ENCODE data around the gene GLOD5. TPM values are rescaled to one million over a fixed set of nuclear protein-coding genes. Genes with fewer than 3 reads are reported as not detected.

The GLOD5 gene
- total RNA-seq, 1 experiment from 2014 or later: not detected

DNA sequence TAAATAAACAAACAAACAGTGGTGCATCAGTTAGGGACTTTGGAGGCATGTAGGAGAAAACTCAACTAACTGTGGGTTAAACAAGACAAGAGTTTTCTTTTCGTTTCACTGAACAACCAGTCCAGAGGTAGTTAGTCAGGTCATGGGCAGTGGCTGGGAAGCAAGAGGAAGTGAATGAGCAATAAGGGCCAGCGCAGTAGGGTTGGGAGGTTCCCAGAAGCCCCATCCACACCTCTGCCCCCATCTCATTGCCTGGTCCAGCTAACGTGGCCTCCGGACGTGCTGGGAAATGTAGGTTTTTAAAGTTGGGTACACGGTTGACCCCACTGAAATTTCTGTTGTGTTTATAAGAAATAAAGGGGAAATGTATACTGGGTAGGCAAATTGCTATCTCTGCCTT is 8.7 kb downstream of the GLOD5 start:
- H3K9me3 Mint-ChIP-seq (ENCODE audit: unreplicated experiment): no peaks in the 10 kb centered on the region
- CTCF ChIA-PET: no interaction called here
- no peaks in the 10 kb centered on the region for H3K4me1 Mint-ChIP-seq (ENCODE audit: insufficient read depth, unreplicated experiment)
- intact Hi-C loops (cut with micrococcal nuclease): no loop called here
- TF ChIP-seq, protein P1, sequence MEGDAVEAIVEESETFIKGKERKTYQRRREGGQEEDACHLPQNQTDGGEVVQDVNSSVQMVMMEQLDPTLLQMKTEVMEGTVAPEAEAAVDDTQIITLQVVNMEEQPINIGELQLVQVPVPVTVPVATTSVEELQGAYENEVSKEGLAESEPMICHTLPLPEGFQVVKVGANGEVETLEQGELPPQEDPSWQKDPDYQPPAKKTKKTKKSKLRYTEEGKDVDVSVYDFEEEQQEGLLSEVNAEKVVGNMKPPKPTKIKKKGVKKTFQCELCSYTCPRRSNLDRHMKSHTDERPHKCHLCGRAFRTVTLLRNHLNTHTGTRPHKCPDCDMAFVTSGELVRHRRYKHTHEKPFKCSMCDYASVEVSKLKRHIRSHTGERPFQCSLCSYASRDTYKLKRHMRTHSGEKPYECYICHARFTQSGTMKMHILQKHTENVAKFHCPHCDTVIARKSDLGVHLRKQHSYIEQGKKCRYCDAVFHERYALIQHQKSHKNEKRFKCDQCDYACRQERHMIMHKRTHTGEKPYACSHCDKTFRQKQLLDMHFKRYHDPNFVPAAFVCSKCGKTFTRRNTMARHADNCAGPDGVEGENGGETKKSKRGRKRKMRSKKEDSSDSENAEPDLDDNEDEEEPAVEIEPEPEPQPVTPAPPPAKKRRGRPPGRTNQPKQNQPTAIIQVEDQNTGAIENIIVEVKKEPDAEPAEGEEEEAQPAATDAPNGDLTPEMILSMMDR (IDR thresholded peaks at IDR 0.05; ENCODE audit: unreplicated experiment): no peak
- DNase-seq (ENCODE audit: unreplicated experiment): no peak
- H3K4me3 Mint-ChIP-seq (ENCODE audit: unreplicated experiment): no peak overlapping the region
- POLR2A ChIA-PET: no interaction called here
- H3K27me3 Mint-ChIP-seq (ENCODE audit: insufficient read depth, unreplicated experiment): no peaks in the 10 kb centered on the region
- no peaks in the 10 kb centered on the region for H3K36me3 Mint-ChIP-seq (ENCODE audit: insufficient read depth, unreplicated experiment)
- H3K27ac Mint-ChIP-seq (ENCODE audit: low read depth, unreplicated experiment): no peak overlapping the region
- BruUV-seq (replicated peaks): no TSS peak

DNA sequence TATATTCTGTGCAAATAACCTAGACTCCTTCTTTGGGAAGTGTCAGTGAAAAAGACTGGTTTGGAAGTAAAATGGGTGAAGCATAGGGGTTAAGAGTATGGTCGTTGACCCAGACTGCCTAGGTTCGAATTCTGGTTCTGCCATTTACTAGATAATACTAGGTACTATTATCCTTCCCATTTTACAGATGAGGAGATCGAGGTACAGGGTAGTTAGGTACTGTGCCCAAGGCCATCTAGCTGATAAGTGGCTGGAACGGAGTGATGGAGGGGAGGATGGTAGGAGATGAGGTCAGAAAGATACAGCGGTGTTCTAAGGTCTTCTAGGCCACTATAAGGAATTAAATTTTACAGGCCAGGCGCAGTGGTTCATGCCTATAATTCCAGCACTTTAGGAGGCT is 11.1 kb downstream of the GLOD5 start:
- no peak overlapping the region for H3K4me3 Mint-ChIP-seq (ENCODE audit: unreplicated experiment)
- no peaks in the 10 kb centered on the region for H3K4me1 Mint-ChIP-seq (ENCODE audit: insufficient read depth, unreplicated experiment)
- ChIA-PET CTCF (no interaction called here), POLR2A (no interaction called here)
- peaks cover 17% of the 10 kb centered on the region for H3K9me3 Mint-ChIP-seq (ENCODE audit: unreplicated experiment)
- DNase-seq (ENCODE audit: unreplicated experiment): no peak
- H3K27ac Mint-ChIP-seq (ENCODE audit: low read depth, unreplicated experiment): no peak overlapping the region
- H3K36me3 Mint-ChIP-seq (ENCODE audit: insufficient read depth, unreplicated experiment): no peaks in the 10 kb centered on the region
- BruUV-seq (replicated peaks): no TSS peak
- H3K27me3 Mint-ChIP-seq (ENCODE audit: insufficient read depth, unreplicated experiment): peaks cover 17% of the 10 kb centered on the region
- intact Hi-C loops (cut with micrococcal nuclease): no loop called here
- TF ChIP-seq, protein P1 (IDR thresholded peaks at IDR 0.05; ENCODE audit: unreplicated experiment): no peak

DNA sequence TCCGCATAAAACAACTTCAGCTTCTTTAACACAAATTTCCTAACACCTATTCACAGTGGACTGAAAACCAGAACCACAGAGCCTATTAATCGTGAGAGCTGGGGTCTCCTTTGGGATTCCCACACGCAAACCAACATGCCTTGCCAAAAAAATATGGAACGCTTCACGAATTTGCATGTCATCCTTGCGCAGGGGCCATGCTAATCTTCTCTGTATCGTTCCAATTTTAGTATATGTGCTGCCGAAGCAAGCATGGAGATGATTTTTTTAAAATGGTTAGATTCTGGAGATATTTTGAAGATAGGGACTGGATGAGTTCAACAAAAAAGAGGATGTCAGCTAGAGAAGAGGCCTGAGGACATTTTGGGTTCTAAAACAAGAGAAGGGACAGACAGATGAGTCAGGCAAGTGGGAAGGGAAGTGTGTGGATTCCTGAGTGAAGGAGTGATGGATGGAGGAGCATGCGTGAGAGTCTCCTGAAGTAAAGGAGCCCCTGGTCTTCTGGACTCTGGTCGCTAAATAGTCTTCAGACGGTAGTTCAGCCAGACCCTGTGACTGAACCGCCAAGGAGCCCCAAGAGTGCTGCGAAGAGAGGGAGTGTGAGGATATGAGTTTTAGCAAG is 15.4 kb downstream of the GLOD5 start:
- ChIA-PET CTCF (no interaction called here), POLR2A (no interaction called here)
- no peak for DNase-seq (ENCODE audit: unreplicated experiment)
- TF ChIP-seq, protein P1 (IDR thresholded peaks at IDR 0.05; ENCODE audit: unreplicated experiment): no peak
- no TSS peak for BruUV-seq (replicated peaks)
- Mint-ChIP-seq H3K36me3 (ENCODE audit: insufficient read depth, unreplicated experiment) (no peaks in the 10 kb centered on the region), H3K27me3 (ENCODE audit: insufficient read depth, unreplicated experiment) (peaks cover 21% of the 10 kb centered on the region), H3K9me3 (ENCODE audit: unreplicated experiment) (peaks cover 18% of the 10 kb centered on the region), H3K4me3 (ENCODE audit: unreplicated experiment) (no peak overlapping the region), H3K27ac (ENCODE audit: low read depth, unreplicated experiment) (no peak overlapping the region), H3K4me1 (ENCODE audit: insufficient read depth, unreplicated experiment) (no peaks in the 10 kb centered on the region)
- intact Hi-C loops (cut with micrococcal nuclease): no loop called here

DNA sequence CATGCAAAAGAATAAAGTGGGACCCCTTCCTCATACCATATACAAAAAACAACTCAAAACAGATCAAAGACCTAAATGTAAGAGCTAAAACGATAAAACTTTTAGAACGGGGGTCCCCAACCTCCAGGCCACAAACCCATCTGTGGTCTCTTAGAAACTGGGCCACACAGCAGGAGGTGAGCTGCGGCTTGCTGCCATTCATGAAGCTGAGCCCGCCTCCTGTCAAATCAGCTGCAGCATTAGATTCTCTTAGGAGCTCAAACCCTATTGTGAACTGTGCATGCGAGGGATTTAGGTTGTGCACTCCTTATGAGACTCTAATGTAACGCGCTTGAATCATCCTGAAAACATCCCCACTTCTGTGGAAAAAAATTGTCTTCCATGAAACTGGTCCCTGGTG is 17.9 kb downstream of the GLOD5 start:
- intact Hi-C loops (cut with micrococcal nuclease): no loop called here
- TF ChIP-seq, protein P1 (IDR thresholded peaks at IDR 0.05; ENCODE audit: unreplicated experiment): no peak
- BruUV-seq (replicated peaks): no TSS peak
- Mint-ChIP-seq H3K27ac (ENCODE audit: low read depth, unreplicated experiment) (no peak overlapping the region), H3K27me3 (ENCODE audit: insufficient read depth, unreplicated experiment) (peaks cover 21% of the 10 kb centered on the region), H3K36me3 (ENCODE audit: insufficient read depth, unreplicated experiment) (no peaks in the 10 kb centered on the region), H3K4me3 (ENCODE audit: unreplicated experiment) (no peak overlapping the region), H3K9me3 (ENCODE audit: unreplicated experiment) (peaks cover 18% of the 10 kb centered on the region), H3K4me1 (ENCODE audit: insufficient read depth, unreplicated experiment) (no peaks in the 10 kb centered on the region)
- DNase-seq (ENCODE audit: unreplicated experiment): no peak
- ChIA-PET POLR2A (interaction anchor here (0.7 to 1.4 kb wide), 2 partner anchors 10 to 1198 kb away, joined by 3 read pairs; no protein-coding TSS in a partner anchor), CTCF (no interaction called here)

Data from MCF 10A (cell line).